DOHH2 (cell line): ENCODE measurements around the gene DGKD.

Experiments used
- CTCF ChIP-seq: fragments of 200-600 bp; sonication (generic); IDR thresholded peaks from one replicate; pipeline ENCODE4 v1.5.1; 2014; ENCODE audit warnings: antibody characterized with exemption, mild to moderate bottlenecking, low read depth, low read length; ENCODE audit not compliant: poor library complexity, severe bottlenecking
- EZH2phosphoT487 ChIP-seq: fragments of 200-600 bp; sonication (generic); IDR thresholded peaks from 2 replicates; pipeline ENCODE4 v1.6.1; 2017; ENCODE audit warnings: borderline replicate concordance, mild to moderate bottlenecking, antibody characterized with exemption, low read length, moderate library complexity, mixed read lengths

GRCh38 chr2:233362742-233363141 lies 8.4 kb downstream of the DGKD start:
- no peak for TF ChIP-seq CTCF
- no peak for TF ChIP-seq EZH2phosphoT487
